ENCODE data around the gene TNFRSF4. TPM values are rescaled to one million over a fixed set of nuclear protein-coding genes. Genes with fewer than 3 reads are reported as not detected.

TNFRSF4 gene
- total and polyA plus RNA-seq, 10 donors = 6.6 to 23.4 (median 13.6) TPM

- H3K4me1 ChIP-seq = peaks cover 22 to 58% (median 40%) of the 10 kb centered on the region in 6 donors
- no peak overlapping the region for H3K4me3 ChIP-seq
- no peaks in the 10 kb centered on the region for H3K9me3 ChIP-seq
- 84 to 91% (median 85%) methylated on average over 15 to 27 of the region's 27 CpGs for WGBS, 5 donors
- peaks cover 0 to 80% (median 34%) of the 10 kb centered on the region in 7 donors for H3K27me3 ChIP-seq (replicated peaks in 1 of 7)
- DNase-seq = peak; percentile 73
- H3K27ac ChIP-seq = no peak overlapping the region
- TF ChIP-seq CTCF (IDR thresholded peaks at IDR 0.05 in 8 of 11, conservative IDR thresholded peaks at IDR 0.05 in 3 of 11) = no peak
- no peak for TF ChIP-seq POLR2A (IDR thresholded peaks at IDR 0.05)
- no peak for TF ChIP-seq POLR2AphosphoS5 (IDR thresholded peaks at IDR 0.05)
- no peaks in the 10 kb centered on the region for H3K36me3 ChIP-seq
- intact Hi-C loops (cut with DNase I; ENCODE audit: low total_unique reads) = no loop called here
Measured at GRCh38 chr1:1202831-1203560, 11.0 kb downstream of the TNFRSF4 start.

GRCh38 chr1:1200876-1201810 lies 12.8 kb downstream of the TNFRSF4 start:
- H3K4me3 ChIP-seq = peak overlapping the region in 7 of 8 donors; percentile 38 to 73 (median 43)
- H3K9me3 ChIP-seq = no peaks in the 10 kb centered on the region
- 1 to 5% (median 1%) methylated on average over 10 to 109 of the region's 109 CpGs for WGBS, 5 donors
- intact Hi-C loops (cut with DNase I; ENCODE audit: low total_unique reads) = no loop called here
- H3K36me3 ChIP-seq = no peaks in the 10 kb centered on the region
- H3K27me3 ChIP-seq (replicated peaks in 1 of 7) = peaks cover 0 to 61% (median 16%) of the 10 kb centered on the region in 7 donors
- H3K4me1 ChIP-seq = peaks cover 7 to 39% (median 22%) of the 10 kb centered on the region in 6 donors
- peak; percentile 91 for DNase-seq
- peak overlapping the region in 5 of 8 donors; percentile 33 to 82 (median 71) for H3K27ac ChIP-seq
- peak; percentile 50 to 73 (median 63) for TF ChIP-seq POLR2AphosphoS5 (IDR thresholded peaks at IDR 0.05)
- no peak for TF ChIP-seq POLR2A (IDR thresholded peaks at IDR 0.05)

GRCh38 chr1:1199961-1200875 lies 13.7 kb downstream of the TNFRSF4 start:
- peaks cover 0 to 7% (median 3%) of the 10 kb centered on the region in 8 donors for H3K9me3 ChIP-seq
- DNase-seq = peak; percentile 75
- peak overlapping the region in 5 of 8 donors; percentile 38 to 73 (median 43) for H3K4me3 ChIP-seq
- H3K27me3 ChIP-seq (replicated peaks in 1 of 7) = peaks cover 0 to 52% (median 7%) of the 10 kb centered on the region in 7 donors
- 60 to 75% (median 67%) methylated on average over 11 to 31 of the region's 31 CpGs for WGBS, 5 donors
- peaks cover 3 to 30% (median 12%) of the 10 kb centered on the region in 6 donors for H3K4me1 ChIP-seq
- H3K27ac ChIP-seq = peak overlapping the region in 3 of 8 donors; percentile 71 to 82 (median 73)
- no peak for TF ChIP-seq POLR2A (IDR thresholded peaks at IDR 0.05)
- TF ChIP-seq CTCF (IDR thresholded peaks at IDR 0.05 in 8 of 11, conservative IDR thresholded peaks at IDR 0.05 in 3 of 11) = no peak
- TF ChIP-seq POLR2AphosphoS5 (IDR thresholded peaks at IDR 0.05) = no peak
- H3K36me3 ChIP-seq = no peaks in the 10 kb centered on the region
- intact Hi-C loops (cut with DNase I; ENCODE audit: low total_unique reads) = no loop called here

All from spleen (tissue), 11 donors.